Ovary (tissue), 3 donors: Measurements from ENCODE around the gene PCSK5.

Source experiments
- EP300 ChIP-seq: sonication (generic); formaldehyde crosslinking; IDR thresholded peaks from one replicate; pipeline ENCODE4 v1.6.1; 2017; ENCODE audit warnings: antibody characterized with exemption
- POLR2A ChIP-seq: fragments of 450-650 bp; IDR thresholded peaks from one replicate; pipeline ENCODE4 v1.6.1; 2017; ENCODE audit warnings: antibody characterized with exemption, mild to moderate bottlenecking, moderate library complexity
- TF ChIP-seq, protein P1 (sequence below), 3 donors: fragments of 450-650 bp in 2 of 3; fragments of 200-600 bp in 1 of 3; IDR thresholded peaks; one replicate each; pipeline versions ENCODE4 v1.5.1 to v1.8.0; 2016 to 2022; ENCODE audit warnings: antibody characterized with exemption in 3 of 3, mild to moderate bottlenecking in 1 of 3
- donor health status: DM: no; HTN: no; CAD: no.

DNA sequence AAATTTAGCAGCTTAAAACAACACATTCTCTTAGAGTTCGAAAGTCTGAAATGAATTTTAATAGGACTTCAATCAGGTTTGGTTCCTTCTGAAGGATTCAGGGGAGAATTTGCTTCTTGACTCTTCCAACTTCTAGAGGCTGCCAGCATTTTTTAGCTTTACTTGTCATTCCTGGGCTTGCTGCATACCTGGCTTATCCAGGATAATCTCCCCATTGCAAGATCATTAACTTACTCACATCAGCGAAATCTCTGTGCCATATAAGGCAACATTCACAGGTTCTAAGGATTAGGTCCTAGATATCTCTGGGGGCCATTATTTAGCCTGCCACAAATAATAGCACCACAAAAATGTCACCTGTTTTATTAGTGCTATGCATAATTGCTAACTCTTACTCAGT lies 46.2 kb upstream of the PCSK5 start:
- TF ChIP-seq, protein P1, sequence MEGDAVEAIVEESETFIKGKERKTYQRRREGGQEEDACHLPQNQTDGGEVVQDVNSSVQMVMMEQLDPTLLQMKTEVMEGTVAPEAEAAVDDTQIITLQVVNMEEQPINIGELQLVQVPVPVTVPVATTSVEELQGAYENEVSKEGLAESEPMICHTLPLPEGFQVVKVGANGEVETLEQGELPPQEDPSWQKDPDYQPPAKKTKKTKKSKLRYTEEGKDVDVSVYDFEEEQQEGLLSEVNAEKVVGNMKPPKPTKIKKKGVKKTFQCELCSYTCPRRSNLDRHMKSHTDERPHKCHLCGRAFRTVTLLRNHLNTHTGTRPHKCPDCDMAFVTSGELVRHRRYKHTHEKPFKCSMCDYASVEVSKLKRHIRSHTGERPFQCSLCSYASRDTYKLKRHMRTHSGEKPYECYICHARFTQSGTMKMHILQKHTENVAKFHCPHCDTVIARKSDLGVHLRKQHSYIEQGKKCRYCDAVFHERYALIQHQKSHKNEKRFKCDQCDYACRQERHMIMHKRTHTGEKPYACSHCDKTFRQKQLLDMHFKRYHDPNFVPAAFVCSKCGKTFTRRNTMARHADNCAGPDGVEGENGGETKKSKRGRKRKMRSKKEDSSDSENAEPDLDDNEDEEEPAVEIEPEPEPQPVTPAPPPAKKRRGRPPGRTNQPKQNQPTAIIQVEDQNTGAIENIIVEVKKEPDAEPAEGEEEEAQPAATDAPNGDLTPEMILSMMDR (IDR thresholded peaks at IDR 0.05) = no peak
- no peak for TF ChIP-seq POLR2A
- TF ChIP-seq EP300 = no peak
